A673 (cell line): ENCODE measurements around the gene ZFYVE1. TPM values are rescaled to one million over a fixed set of nuclear protein-coding genes. Genes with fewer than 3 reads are reported as not detected.

ENCODE experiments used
- BruUV-seq: library from RNA; stranded (reverse); fragments of 400-500 nt; replicated peaks from 2 replicates; lab custom pipeline; 2021; lab: Mats Ljungman, UMichigan
- CTCF ChIA-PET: fragments of 300-600 bp; sonication (Branson Sonifier 250); formaldehyde crosslinking; loops from one replicate; lab custom pipeline; 2022; ENCODE audit warnings: antibody characterized with exemption; lab: Charles Lee
- POLR2A ChIA-PET: fragments of 300-600 bp; sonication (Branson Sonifier 250); formaldehyde crosslinking; loops from one replicate; lab custom pipeline; 2022; ENCODE audit warnings: antibody characterized with exemption; ENCODE audit not compliant: low non-redundant PET; lab: Charles Lee
- DNase-seq: peaks from one replicate; pipeline ENCODE4 v3.0.0-alpha.2; 2015; ENCODE audit warnings: low spot score
- H3K27ac ChIP-seq: fragments of 200-600 bp; sonication (generic); 2 replicates; pipeline ENCODE4 v1.5.1; 2016; ENCODE audit warnings: mixed run types, low read depth, mild to moderate bottlenecking, mixed read lengths, antibody characterized with exemption, low read length; ENCODE audit not compliant: poor library complexity, severe bottlenecking
- H3K27me3 ChIP-seq: fragments of 200-600 bp; sonication (generic); replicated peaks from 2 replicates; pipeline ENCODE4 v1.6.1; 2017; ENCODE audit warnings: mixed run types, low read depth, mild to moderate bottlenecking, mixed read lengths, antibody characterized with exemption, low read length; ENCODE audit not compliant: insufficient read depth, poor library complexity
- H3K36me3 ChIP-seq: fragments of 200-600 bp; sonication (generic); 2 replicates; pipeline ENCODE4 v1.6.1; 2016; ENCODE audit warnings: mixed run types, mild to moderate bottlenecking, mixed read lengths, antibody characterized with exemption, low read length; ENCODE audit not compliant: insufficient read depth, poor library complexity, severe bottlenecking
- H3K4me1 ChIP-seq: fragments of 200-600 bp; sonication (generic); 2 replicates; pipeline ENCODE4 v1.6.1; 2017; ENCODE audit warnings: mixed run types, mild to moderate bottlenecking, mixed read lengths, antibody characterized with exemption, low read length; ENCODE audit not compliant: insufficient read depth, poor library complexity, severe bottlenecking
- H3K4me3 ChIP-seq: fragments of 200-600 bp; sonication (generic); 2 replicates; pipeline ENCODE4 v1.5.1; 2016; ENCODE audit warnings: low read depth, mixed run types, mild to moderate bottlenecking, mixed read lengths, low read length; ENCODE audit not compliant: poor library complexity, severe bottlenecking
- H3K9me3 ChIP-seq: fragments of 200-600 bp; sonication (generic); 2 replicates; pipeline ENCODE4 v1.6.1; 2016; ENCODE audit warnings: mixed run types, low read depth, mild to moderate bottlenecking, mixed read lengths, antibody characterized with exemption, low read length; ENCODE audit not compliant: poor library complexity, severe bottlenecking
- EZH2 ChIP-seq: fragments of 200-600 bp; sonication (generic); IDR thresholded peaks from 2 replicates; pipeline ENCODE4 v1.6.1; 2017; ENCODE audit warnings: borderline replicate concordance, low read depth, mild to moderate bottlenecking, mixed read lengths, antibody characterized with exemption, low read length; ENCODE audit not compliant: poor library complexity, severe bottlenecking
- intact Hi-C: fragments of 100-400 bp; cut with micrococcal nuclease; formaldehyde crosslinking; loops from one replicate; pipeline ENCODE4 v1.10.0; 2022; ENCODE audit not compliant: unreplicated experiment
- total RNA-seq: library from RNA; stranded (reverse); gene quantifications from 2 replicates; pipeline ENCODE4 v1.2.3, GENCODE V29; 2021
- TF ChIP-seq, protein P1 (sequence below): fragments of 300-800, 200-600 bp; sonication (generic); conservative IDR thresholded peaks from 2 replicates; pipeline ENCODE4 v1.5.1; 2017; ENCODE audit warnings: low read depth, mild to moderate bottlenecking, antibody characterized with exemption, low read length, moderate library complexity, mixed read lengths

Gene ZFYVE1
- total RNA-seq, 1 experiment from 2014 or later = 7.8 TPM

DNA sequence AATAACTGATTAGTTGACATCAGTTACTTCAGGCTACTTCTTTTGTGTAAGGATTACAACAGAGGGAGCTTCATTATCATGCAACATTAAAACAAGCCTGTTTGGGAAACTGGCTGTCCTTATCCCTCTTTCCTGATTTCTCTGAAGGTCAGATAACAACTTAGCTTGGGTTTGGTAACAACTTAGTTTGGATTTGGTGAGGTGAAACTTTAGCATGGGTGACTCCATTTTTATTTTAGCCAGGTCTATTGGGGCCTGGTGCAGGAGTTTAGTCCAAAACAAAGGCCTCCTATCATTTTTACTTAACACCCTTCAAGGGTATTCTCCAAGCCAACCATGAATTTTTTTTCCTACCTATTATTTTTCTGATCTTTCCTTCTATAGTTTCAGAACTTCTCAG, 1.1 kb upstream of the ZFYVE1 start:
- intact Hi-C loops = loop anchor here (2.0 kb wide), 1 partner anchor 31 kb away; the partner anchor contains the start of gene RBM25
- H3K27ac ChIP-seq = no peak overlapping the region
- CTCF ChIA-PET = no interaction called here
- POLR2A ChIA-PET = interaction anchor here (0.6 to 0.7 kb wide), 2 partner anchors 111 to 430 kb away, joined by 5 to 10 read pairs; no protein-coding TSS in a partner anchor
- no peak overlapping the region for H3K4me3 ChIP-seq
- no peaks in the 10 kb centered on the region for H3K36me3 ChIP-seq
- H3K27me3 ChIP-seq = no peaks in the 10 kb centered on the region
- peaks cover 7% of the 10 kb centered on the region for H3K4me1 ChIP-seq
- BruUV-seq = no TSS peak
- TF ChIP-seq, protein P1, sequence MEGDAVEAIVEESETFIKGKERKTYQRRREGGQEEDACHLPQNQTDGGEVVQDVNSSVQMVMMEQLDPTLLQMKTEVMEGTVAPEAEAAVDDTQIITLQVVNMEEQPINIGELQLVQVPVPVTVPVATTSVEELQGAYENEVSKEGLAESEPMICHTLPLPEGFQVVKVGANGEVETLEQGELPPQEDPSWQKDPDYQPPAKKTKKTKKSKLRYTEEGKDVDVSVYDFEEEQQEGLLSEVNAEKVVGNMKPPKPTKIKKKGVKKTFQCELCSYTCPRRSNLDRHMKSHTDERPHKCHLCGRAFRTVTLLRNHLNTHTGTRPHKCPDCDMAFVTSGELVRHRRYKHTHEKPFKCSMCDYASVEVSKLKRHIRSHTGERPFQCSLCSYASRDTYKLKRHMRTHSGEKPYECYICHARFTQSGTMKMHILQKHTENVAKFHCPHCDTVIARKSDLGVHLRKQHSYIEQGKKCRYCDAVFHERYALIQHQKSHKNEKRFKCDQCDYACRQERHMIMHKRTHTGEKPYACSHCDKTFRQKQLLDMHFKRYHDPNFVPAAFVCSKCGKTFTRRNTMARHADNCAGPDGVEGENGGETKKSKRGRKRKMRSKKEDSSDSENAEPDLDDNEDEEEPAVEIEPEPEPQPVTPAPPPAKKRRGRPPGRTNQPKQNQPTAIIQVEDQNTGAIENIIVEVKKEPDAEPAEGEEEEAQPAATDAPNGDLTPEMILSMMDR = no peak
- no peak for TF ChIP-seq EZH2
- no peak for DNase-seq
- no peaks in the 10 kb centered on the region for H3K9me3 ChIP-seq

DNA sequence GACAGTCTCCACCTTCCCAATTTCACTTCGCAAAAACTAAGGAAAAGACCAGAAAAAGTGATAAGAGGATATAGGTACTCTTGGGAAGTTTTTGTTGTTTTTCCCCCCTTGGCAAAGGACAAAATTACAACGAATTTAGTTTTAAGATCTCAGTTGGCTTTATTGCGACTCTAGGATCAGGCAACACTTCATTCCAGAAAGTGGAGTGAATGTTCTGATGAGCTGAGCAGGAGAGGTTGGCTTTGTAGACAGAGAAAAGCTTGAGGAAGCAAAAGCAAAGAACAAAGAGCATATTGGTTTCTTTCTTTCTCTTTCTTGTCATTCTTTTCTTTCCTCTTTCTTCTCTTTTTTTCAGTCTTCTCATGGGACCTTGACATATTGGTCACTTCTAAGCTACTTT, 640 bp upstream of the ZFYVE1 start:
- Histone ChIP-seq H3K9me3 (no peaks in the 10 kb centered on the region), H3K4me3 (peak overlapping the region; percentile 79), H3K27me3 (no peaks in the 10 kb centered on the region), H3K4me1 (peaks cover 7% of the 10 kb centered on the region), H3K36me3 (no peaks in the 10 kb centered on the region), H3K27ac (no peak overlapping the region)
- BruUV-seq = no TSS peak
- ChIA-PET POLR2A (interaction anchor here (0.5 to 0.6 kb wide), 2 partner anchors 76 to 430 kb away, joined by 5 read pairs; no protein-coding TSS in a partner anchor), CTCF (no interaction called here)
- no peak for TF ChIP-seq EZH2
- TF ChIP-seq, protein P1 = no peak
- intact Hi-C loops = no loop called here
- no peak for DNase-seq

DNA sequence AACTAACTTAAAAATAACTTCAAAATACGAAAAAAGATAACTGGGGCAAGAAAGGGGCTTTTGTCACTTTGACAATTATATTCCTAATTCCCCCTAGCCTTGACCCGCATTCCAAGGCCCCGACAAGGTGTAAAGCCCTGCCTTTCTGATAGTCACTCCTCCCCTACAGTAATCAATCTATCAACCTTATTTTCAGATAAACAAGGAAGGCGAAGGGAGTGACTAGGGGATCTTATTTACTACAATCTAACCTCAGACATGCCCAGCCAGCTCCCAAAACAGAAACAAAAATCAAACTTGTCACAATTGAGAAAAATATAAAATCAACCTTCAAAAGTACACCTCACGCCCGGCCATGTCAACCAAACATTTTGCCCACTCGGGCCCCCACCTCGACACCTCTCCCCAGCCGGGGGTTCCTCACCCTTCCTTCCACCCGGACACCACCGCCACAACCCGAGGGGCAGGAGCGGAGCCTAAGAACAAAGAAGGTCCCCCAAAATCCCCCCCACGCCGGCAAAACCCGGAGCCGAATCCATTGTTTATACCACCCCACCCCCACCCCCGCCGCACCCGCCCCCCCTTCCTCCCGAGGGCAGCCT, 562 bp downstream of the ZFYVE1 start:
- Histone ChIP-seq H3K27me3 (no peaks in the 10 kb centered on the region), H3K27ac (no peak overlapping the region), H3K4me1 (peaks cover 7% of the 10 kb centered on the region), H3K36me3 (no peaks in the 10 kb centered on the region), H3K9me3 (no peaks in the 10 kb centered on the region), H3K4me3 (peak overlapping the region; percentile 79)
- TF ChIP-seq EZH2 = no peak
- TF ChIP-seq, protein P1 = no peak
- intact Hi-C loops = no loop called here
- ChIA-PET CTCF (interaction anchor here (0.6 kb wide), 2 partner anchors 18 to 48 kb away, joined by 5 read pairs; no protein-coding TSS in a partner anchor), POLR2A (no interaction called here)
- BruUV-seq = TSS peak; percentile 56
- no peak for DNase-seq
